HUDEP-2 (cell line): ENCODE results near the gene CINP.
"Not testable (repeated sequence)": the region's sequence is repeated elsewhere in the genome, so short reads cannot be mapped to it uniquely, and the experiment has no call there.

ENCODE experiments used
- DNase-seq, 76 experiments: peaks; one replicate each; lab custom pipeline; 2025; ENCODE audit not compliant: unreplicated experiment in 76 of 76; lab: John Stamatoyannopoulos, UW

The CINP gene

DNA sequence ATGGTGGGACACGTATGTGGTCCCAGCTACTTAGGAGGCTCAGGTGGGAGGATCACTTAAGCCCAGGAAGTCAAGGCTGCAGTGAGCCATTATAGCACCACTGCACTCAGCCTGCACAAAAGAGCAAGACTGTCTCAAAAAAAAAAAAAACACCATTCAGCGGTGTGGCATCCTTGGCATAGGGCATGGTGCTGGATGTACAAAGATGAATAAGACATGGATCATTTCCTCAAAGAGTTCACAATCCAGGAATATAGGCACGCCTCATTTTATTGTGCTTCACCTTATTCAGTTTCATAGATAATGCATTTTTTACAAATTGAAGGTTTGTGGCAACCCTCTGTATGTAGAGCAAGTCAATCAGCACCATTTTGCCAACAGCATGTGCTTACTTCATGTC is 6.4 kb downstream of the CINP start:
- DNase-seq = no peak

DNA sequence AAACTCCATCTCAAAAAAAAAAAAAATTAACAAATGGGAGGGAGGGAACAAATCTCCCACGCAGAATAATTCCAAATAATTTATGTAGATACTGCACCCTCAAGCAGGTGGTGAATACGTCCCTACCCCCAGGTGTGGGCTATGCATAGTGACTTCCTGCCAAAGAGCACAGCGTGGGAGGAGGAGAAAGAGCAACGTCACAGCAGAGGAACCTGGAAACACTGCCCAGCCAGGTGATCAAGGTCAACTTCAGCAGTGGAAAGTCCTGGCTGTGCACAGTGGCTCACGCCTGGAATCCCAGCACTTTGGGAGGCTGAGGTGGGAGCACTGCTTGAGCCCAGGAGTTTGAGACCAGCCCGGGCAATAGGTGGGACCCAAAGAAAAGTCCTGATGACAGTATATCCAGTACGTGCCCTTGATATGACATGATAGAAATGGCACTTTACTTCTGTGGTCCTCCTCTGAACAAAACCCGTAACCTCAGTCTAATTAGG is 9.5 kb downstream of the CINP start:
- DNase-seq = no peak

DNA sequence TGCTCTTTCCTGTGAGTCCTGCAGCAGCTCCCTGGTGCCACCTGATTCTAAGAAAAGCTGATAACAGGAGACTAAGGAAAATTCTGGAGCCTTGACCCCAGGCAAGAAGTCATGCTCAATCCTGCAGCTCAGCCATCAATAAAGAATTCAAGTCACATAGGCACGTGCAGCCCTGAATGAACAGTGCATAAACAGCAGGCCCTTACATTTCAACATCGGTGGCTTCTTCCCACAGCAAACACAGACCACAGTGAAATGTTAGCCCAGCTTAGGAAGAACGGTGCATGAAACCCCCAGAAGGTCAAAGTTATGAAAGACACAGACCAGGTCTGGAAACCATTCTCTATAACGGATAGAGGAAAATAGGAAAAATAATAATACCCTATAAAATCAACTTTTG is 10.5 kb downstream of the CINP start:
- no peak for DNase-seq

DNA sequence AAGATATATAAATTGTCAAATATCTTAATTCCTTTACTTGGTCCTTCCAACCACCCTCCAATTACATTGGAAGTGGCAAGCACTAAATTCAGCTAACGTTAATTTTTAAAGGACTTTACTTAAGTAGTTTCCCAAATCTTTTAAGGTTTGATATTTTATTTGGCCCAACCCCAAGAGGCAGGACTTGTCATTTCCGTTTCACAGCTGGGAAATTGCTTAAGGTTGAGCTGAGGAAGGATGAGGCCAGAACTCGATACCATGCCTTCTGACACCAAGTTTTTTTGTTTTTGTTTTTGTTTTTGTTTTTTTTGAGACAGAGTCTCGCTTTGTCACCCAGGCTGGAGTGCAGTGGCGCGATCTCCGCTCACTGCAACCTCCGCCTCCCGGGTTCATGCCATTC is 11.1 kb downstream of the CINP start:
- DNase-seq = not testable (repeated sequence)

DNA sequence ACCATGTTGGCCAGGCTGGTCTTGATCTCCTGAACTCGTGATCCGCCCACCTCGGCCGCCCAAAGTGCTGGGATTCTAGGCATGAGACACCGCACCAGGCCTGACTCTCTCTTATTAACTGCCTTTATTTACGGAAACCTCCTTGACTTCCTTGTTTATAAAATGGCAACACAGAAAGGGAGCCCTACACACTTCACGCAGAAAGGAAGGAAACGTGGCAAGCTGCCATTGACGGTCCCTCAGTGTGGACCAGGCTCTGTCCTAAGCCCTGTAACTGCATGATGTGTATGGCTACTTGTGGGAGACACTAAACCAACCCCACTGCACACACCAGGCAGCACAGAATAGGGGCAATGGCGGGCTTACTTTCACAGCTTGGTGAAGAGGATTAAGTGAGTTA is 11.7 kb downstream of the CINP start:
- DNase-seq = no peak

DNA sequence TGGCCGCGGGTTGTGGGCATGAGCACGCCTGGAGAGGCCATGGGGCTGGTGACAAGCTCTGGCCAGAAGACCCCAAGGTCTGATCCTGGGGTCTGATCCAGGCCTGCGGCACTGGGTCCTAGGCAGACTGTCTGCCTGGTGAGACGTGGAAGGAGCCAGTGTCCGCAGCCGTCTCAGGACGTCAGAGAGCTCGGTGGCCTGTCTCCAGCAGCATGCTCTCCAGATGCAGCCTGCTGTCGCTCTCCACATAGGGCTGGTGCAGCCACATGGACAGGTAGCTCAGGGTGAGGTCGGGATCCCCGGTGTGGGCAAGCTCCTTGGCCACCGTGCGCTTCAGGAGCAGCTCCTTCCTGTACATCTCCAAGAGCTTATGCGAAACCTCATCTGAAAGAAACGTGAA is 14.3 kb downstream of the CINP start:
- DNase-seq = no peak

DNA sequence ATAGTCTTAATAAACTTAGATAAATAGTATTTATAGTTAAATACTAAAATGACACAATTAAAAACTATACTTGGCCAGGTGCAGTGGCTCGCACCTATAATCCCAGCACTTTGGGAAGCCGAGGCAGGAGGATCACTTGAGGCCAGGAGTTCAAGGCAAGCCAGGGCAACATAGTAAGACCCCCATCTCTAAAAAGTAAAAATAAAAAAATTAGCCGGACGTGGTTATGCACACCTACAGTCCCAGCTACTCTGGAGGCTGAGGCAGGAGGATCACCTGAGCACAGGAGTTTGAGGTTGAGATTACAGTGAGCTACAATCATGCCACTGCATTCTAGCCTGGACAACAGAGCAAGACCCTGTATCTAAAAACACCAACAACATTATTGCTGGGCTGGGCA is 16.0 kb downstream of the CINP start:
- no peak for DNase-seq

DNA sequence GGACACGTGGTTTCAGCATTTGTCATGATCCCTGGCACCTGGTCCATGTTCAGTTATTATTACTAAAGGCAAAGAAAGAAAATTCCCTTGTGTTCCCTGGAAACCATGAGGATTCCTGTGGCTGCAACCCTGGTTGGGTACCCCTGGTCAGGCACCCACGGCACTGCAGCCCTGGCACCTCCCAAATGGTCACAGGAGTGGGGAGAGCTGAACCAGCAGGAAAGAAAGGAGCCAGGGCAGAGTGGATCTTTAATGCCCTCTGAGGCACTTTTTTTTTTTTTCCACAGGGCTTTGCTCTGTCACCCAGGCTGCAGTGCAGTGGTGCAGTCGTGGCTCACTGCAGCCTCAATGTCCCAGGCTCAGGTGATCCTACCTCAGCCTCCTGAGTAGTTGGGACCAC is 17.5 kb downstream of the CINP start:
- no peak for DNase-seq

DNA sequence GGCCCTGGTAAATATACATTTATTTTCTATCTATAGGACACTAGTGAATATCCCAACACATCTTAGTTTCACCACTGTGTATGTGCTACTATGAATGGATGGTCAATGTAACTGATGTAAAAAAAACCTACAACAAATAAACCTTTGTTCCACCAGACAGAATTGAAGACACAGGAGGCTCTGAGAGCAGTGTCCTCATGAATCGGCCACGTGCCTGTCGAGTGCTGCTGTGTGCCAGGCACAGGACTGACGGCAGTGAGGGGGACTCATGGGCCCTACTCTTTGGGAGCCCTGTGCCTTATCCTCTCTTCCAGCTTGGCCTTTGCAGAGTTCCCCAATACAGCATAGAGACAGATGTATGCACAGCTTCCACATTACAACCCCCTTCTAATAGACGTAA is 18.2 kb downstream of the CINP start:
- no peak for DNase-seq

DNA sequence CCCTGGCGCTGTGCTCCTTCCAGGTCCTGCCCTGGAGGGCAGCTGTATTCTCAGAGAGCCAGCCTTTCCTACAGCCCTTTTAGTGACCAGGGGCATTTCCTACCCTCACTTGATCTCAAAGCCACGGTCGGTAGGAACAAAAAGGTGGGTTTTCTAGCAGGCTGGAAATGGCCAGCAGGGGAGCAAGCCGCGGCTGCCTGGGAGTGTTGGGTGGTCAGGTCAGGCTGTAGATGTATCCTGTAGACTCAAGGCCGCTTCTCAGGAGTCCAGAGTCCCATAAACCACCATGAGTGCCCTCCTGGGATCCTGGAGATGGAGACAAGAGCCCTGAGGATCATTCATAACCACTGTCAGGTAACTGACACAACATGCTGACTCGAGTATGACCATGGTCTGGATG is 18.6 kb downstream of the CINP start:
- DNase-seq = no peak

DNA sequence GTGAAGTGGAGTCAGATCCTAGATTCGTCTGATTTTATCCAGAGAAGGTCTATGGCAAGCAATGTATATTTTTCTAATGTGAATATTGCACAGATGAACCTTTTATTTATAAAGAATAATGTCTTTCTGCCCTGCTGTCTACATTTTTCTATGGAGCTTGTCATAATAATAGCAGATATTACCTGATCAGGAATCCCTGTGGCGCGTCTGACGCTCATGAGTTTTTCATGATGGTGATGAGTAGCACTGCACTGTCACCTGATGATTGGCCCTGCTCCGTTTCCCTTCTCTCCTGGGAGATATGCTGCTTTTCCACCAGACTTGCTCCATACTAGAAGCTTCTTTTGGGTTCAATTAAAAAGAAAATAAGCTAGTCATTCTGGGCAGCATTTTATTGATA is 20.5 kb downstream of the CINP start:
- no peak for DNase-seq

DNA sequence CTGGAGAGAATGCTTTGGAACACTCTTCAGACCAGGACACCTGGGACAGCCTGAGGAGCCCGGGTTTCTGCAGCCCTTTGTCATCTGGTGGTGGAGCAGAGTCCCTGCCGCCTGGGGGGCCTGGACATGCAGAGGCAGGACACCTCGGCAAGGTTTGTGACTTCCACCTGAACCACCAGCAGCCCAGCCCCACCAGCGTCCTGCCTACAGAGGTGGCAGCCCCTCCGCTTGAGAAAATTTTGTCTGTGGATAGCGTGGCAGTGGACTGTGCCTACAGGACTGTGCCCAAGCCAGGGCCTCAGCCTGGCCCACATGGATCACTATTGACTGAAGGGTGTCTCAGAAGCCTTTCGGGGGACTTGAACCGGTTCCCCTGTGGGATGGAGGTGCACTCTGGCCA is 21.1 kb downstream of the CINP start:
- no peak for DNase-seq

DNA sequence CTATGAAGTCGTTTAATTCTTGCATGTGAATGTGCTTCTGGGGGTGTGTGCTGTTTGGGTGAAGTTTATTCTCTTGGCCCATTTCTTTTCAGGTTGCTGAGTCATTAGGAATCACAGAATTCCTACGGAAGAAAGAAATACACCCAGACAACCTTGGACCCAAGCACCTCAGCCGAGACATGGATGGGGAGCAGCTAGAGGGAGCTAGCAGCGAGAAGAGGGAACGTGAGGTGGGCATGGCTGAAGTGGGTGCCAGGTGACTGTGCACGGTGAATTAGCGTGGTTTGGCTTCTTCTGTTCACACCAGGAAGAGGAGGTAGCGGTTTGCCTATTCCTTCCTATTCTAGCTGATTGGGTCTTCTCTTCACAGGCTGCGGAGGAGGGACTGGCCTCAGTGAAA is 24.0 kb downstream of the CINP start:
- no peak for DNase-seq

DNA sequence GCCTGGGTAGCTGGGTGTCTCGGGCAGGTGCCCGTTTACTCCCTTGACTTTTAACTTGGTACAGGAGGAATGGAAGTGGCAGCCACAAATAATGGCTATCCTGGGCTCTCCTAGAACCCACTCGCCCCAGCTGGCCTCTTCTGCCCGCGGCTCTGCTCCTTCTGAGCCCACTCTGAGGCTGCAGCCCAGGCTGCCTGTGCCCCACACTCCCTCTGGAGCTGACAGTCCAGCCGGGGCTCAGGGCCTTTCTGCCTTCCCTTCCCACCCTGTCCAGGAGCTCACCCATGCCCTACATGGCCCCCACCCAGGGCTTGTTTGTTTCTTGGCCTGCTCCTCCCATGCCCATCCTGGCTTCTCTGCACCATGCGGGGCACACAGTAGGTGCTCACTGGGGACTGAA is 27.5 kb downstream of the CINP start:
- no peak for DNase-seq

DNA sequence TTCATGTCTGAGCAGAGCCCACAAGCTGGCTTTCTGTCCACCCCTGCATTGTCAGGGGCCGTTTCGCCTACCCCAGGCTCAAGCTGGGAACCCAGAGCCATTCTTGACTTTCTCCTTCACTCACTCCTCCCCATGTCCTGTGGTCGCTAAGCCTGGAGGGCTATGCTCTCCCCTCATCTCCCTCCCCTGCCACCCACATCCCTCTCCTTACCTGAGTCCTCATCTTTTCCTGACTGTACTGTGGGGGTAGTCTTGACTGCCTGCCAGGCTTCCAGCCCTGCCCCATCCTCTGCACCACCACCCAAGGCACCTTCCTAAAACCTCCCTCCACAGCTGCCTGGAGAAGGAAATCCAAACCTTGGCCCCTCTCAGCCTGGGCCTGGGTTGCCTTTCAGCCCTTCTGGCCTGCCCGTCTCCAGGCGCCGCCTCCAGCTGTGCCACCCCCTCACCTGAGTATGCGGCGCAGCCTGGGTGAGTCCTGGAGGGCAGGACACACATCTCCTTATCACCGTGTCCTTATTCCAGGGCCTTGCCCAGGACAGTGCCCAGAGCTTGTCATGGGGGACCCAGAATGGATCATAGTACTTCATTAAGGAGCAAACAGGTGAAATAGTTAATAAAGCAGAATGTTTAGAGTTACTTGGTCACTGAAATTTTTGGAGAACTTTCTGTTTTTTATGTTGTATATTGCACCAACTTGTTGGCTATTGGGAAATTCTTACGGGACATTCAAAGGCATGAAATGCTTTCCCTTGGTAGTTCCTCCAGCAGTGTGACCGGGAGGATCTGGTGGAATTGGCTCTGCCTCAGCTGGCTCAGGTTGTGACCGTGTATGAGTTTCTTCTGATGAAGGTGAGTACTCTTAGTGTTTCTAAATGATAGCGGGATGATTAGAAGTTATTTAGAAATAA is 28.6 kb downstream of the CINP start:
- DNase-seq = no peak

DNA sequence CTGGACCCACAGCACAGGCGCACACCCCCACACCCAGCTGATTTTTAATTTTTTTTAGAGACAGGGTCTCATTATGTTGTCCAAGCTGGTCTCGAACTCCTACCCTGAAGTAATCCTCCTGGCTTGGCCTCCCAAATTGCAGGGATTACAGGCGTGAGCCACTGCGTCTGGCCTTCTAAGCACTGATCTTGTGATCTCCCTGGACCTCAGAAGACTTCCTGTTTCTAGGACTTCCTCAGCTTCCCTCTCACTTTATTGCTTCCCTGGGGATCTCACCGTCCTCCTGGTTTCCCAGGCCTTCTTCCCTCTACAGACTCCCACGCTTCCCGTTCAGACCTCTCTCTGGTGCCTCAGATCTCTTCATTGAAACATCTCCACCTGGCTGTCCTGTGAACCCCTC is 29.3 kb downstream of the CINP start:
- no peak for DNase-seq

DNA sequence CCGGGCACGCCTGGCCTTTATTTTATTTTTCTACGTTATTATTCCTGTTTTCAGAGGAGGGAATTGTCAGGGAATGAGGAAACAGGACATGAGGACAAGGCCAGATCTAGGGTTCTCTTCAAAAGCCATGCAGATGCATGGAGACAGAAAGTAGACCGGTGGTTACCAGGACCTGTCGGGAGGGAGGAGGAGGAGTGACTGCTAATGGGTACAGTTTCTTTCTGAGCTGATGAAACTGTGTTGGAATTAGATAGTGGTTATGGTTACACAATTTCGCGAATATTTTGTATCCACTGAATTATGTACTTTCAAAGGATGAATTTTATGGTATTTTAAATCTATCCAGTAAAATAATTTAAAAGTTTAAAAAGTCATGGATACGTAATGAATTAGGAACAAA is 31.9 kb downstream of the CINP start:
- DNase-seq = no peak

DNA sequence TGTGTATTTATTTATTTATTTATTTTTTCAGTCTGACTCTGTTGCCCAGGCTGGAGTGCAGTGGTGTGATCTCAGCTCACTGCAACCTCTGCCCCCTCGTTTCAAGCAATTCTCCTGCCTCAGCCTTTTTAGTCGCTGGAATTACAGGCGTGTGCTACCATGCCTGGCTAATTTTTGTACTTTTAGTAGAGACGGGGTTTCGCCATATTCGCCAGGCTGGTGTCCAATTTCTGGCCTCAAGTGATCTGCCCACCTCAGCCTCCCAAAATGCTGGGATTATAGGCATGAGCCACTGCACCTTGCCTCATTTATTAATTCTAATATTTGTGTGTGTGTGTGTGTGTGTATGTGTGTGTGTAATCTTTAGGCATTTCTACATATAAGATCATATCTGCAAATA is 33.3 kb downstream of the CINP start:
- not testable (repeated sequence) for DNase-seq

DNA sequence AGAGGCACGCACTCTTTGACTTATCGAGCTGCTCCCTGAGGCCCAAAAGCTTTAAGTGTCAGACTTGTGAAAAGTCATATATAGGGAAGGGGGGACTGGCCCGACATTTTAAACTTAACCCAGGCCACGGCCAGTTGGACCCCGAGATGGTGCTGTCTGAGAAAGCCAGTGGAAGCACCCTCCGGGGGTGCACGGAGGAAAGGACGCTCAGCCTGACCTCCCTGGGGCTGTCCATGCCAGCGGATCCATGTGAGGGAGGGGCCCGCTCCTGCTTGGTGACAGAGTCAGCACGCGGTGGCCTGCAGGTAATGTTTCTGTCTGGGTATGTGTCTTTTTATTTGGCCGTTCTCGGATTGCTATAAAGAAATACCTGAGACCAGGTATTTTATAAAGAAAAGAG is 36.1 kb downstream of the CINP start:
- DNase-seq = no peak

DNA sequence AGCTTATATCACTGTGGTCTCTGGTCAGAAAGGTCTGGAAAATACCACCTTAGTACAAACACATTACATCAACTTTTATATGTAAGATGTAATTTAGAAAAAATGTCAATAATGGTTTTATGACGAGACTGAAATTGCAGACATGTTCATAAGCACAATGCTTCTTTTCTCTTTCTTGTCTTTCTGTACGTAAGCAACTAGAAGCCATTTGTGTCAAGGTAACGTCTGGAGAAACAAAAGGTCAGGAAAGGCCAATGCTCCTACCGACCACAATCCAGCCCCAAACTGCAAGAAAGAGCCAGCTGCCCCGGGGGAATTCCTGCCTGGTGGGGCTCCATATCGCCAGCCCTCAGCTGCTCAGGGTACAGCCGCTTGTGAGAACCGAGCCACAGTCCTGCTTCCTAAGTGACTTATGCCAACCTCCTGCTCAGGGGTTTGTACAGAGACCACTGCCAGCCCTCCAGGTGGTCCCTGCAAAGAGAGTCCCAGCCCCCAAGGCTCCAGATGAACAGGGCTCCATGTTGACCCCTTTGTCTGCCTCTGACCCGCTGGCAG is 36.8 kb downstream of the CINP start:
- DNase-seq = no peak

DNA sequence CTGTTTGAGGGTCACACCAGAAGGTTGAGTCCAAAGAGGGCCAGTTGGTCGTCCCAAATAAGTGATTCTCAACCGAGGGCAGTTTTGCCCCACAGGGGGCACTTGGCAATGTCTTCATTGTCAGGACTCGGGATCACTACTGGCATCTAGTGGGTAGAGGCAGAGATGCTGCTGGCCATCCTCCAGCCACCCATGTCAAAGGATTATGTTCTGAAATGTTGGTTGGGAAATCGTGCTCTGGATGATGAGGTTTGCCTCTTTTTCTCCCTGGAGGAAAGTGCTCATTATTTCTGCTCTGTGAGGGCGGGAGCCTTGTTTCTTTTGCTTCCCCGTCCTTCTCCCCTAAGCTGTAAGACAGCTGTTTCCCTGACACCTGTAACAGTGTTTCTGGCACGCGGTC is 39.6 kb downstream of the CINP start:
- DNase-seq = peak in 72 of 76 experiments; percentile 9 to 77 (median 50)
